A673 (cell line): ENCODE data around the gene C2CD2L. TPM values are rescaled to one million over a fixed set of nuclear protein-coding genes. Genes with fewer than 3 reads are reported as not detected.
A peak's percentile ranks its signal among the peaks of the same experiment; 100 is the strongest.

Source experiments
- BruUV-seq: library from RNA; stranded (reverse); fragments of 400-500 nt; replicated peaks from 2 replicates; lab custom pipeline; 2021; lab: Mats Ljungman, UMichigan
- CTCF ChIA-PET: fragments of 300-600 bp; sonication (Branson Sonifier 250); formaldehyde crosslinking; loops from one replicate; lab custom pipeline; 2022; ENCODE audit warnings: antibody characterized with exemption; lab: Charles Lee
- POLR2A ChIA-PET: fragments of 300-600 bp; sonication (Branson Sonifier 250); formaldehyde crosslinking; loops from one replicate; lab custom pipeline; 2022; ENCODE audit warnings: antibody characterized with exemption; ENCODE audit not compliant: low non-redundant PET; lab: Charles Lee
- DNase-seq: peaks from one replicate; pipeline ENCODE4 v3.0.0-alpha.2; 2015; ENCODE audit warnings: low spot score
- H3K27ac ChIP-seq: fragments of 200-600 bp; sonication (generic); 2 replicates; pipeline ENCODE4 v1.5.1; 2016; ENCODE audit warnings: mixed run types, low read depth, mild to moderate bottlenecking, mixed read lengths, antibody characterized with exemption, low read length; ENCODE audit not compliant: poor library complexity, severe bottlenecking
- H3K27me3 ChIP-seq: fragments of 200-600 bp; sonication (generic); replicated peaks from 2 replicates; pipeline ENCODE4 v1.6.1; 2017; ENCODE audit warnings: mixed run types, low read depth, mild to moderate bottlenecking, mixed read lengths, antibody characterized with exemption, low read length; ENCODE audit not compliant: insufficient read depth, poor library complexity
- H3K36me3 ChIP-seq: fragments of 200-600 bp; sonication (generic); 2 replicates; pipeline ENCODE4 v1.6.1; 2016; ENCODE audit warnings: mixed run types, mild to moderate bottlenecking, mixed read lengths, antibody characterized with exemption, low read length; ENCODE audit not compliant: insufficient read depth, poor library complexity, severe bottlenecking
- H3K4me1 ChIP-seq: fragments of 200-600 bp; sonication (generic); 2 replicates; pipeline ENCODE4 v1.6.1; 2017; ENCODE audit warnings: mixed run types, mild to moderate bottlenecking, mixed read lengths, antibody characterized with exemption, low read length; ENCODE audit not compliant: insufficient read depth, poor library complexity, severe bottlenecking
- H3K4me3 ChIP-seq: fragments of 200-600 bp; sonication (generic); 2 replicates; pipeline ENCODE4 v1.5.1; 2016; ENCODE audit warnings: low read depth, mixed run types, mild to moderate bottlenecking, mixed read lengths, low read length; ENCODE audit not compliant: poor library complexity, severe bottlenecking
- H3K9me3 ChIP-seq: fragments of 200-600 bp; sonication (generic); 2 replicates; pipeline ENCODE4 v1.6.1; 2016; ENCODE audit warnings: mixed run types, low read depth, mild to moderate bottlenecking, mixed read lengths, antibody characterized with exemption, low read length; ENCODE audit not compliant: poor library complexity, severe bottlenecking
- CTCF ChIP-seq: fragments of 300-800, 200-600 bp; sonication (generic); conservative IDR thresholded peaks from 2 replicates; pipeline ENCODE4 v1.5.1; 2017; ENCODE audit warnings: low read depth, mild to moderate bottlenecking, antibody characterized with exemption, low read length, moderate library complexity, mixed read lengths
- EZH2 ChIP-seq: fragments of 200-600 bp; sonication (generic); IDR thresholded peaks from 2 replicates; pipeline ENCODE4 v1.6.1; 2017; ENCODE audit warnings: borderline replicate concordance, low read depth, mild to moderate bottlenecking, mixed read lengths, antibody characterized with exemption, low read length; ENCODE audit not compliant: poor library complexity, severe bottlenecking
- intact Hi-C: fragments of 100-400 bp; cut with micrococcal nuclease; formaldehyde crosslinking; loops from one replicate; pipeline ENCODE4 v1.10.0; 2022; ENCODE audit not compliant: unreplicated experiment
- total RNA-seq: library from RNA; stranded (reverse); gene quantifications from 2 replicates; pipeline ENCODE4 v1.2.3, GENCODE V29; 2021

C2CD2L gene
- total RNA-seq, 1 experiment from 2014 or later, result 17.8 TPM

DNA sequence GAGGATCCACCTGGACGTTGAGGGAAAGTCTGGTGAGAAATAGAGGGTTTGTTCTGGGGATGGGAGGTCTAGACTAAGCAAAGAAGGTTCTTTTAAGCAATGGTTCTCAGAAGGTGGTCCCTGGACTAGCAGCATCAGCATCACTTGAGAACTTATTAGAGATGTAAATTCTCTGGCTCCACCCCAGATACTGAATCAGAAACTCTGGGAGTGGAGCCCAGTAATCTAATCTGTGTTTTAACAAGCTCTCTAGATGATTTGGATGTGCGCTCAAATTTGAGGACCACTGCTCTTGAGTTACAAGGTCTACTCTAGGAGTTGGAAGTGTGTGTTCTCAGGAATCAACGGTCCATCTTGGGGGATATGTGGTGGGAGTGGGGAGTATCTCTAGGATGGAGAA is 38.4 kb downstream of the C2CD2L start:
- Histone ChIP-seq H3K4me3 (no peak overlapping the region), H3K27ac (no peak overlapping the region), H3K4me1 (peaks cover 10% of the 10 kb centered on the region), H3K36me3 (no peaks in the 10 kb centered on the region), H3K27me3 (peaks cover 5% of the 10 kb centered on the region), H3K9me3 (no peaks in the 10 kb centered on the region)
- TF ChIP-seq CTCF (no peak), EZH2 (no peak)
- peak; percentile 36 for DNase-seq
- BruUV-seq, result no TSS peak
- intact Hi-C loops, result loop anchor here (2.0 kb wide), 1 partner anchor 51 kb away; no protein-coding TSS in a partner anchor
- POLR2A ChIA-PET, result no interaction called here
- CTCF ChIA-PET, result no interaction called here

- POLR2A ChIA-PET, result interaction anchor here (0.5 to 0.6 kb wide), 3 partner anchors 8 to 155 kb away, joined by 3 read pairs; no protein-coding TSS in a partner anchor
Observed at GRCh38 chr11:119147604-119148333, 40.6 kb downstream of the C2CD2L start.

GRCh38 chr11:119148720-119149017 is 41.5 kb downstream of the C2CD2L start:
- Histone ChIP-seq H3K4me3 (peak overlapping the region; percentile 58), H3K36me3 (no peaks in the 10 kb centered on the region), H3K27ac (no peak overlapping the region), H3K27me3 (peaks cover 5% of the 10 kb centered on the region), H3K9me3 (no peaks in the 10 kb centered on the region), H3K4me1 (peaks cover 10% of the 10 kb centered on the region)
- CTCF ChIA-PET, result interaction anchor here (0.6 kb wide), 1 partner anchor 216 kb away, joined by 3 read pairs; no protein-coding TSS in a partner anchor
- no peak for DNase-seq
- no TSS peak for BruUV-seq
- TF ChIP-seq CTCF, result no peak
- intact Hi-C loops, result no loop called here
- POLR2A ChIA-PET, result interaction anchor here (0.5 to 1.0 kb wide), 2 partner anchors 27 to 55 kb away, joined by 3 to 5 read pairs; partner anchors contain the start of gene HINFP

More at GRCh38 chr11:119147604-119148333, 40.6 kb downstream of the C2CD2L start:
- TF ChIP-seq EZH2 (no peak), CTCF (no peak)
- peaks cover 10% of the 10 kb centered on the region for H3K4me1 ChIP-seq
- DNase-seq, result peak; percentile 33
- H3K27me3 ChIP-seq, result peaks cover 5% of the 10 kb centered on the region
- H3K36me3 ChIP-seq, result no peaks in the 10 kb centered on the region
- H3K27ac ChIP-seq, result no peak overlapping the region
- CTCF ChIA-PET, result interaction anchor here (0.8 kb wide), 1 partner anchor 53 kb away, joined by 3 read pairs; a partner anchor contains a TSS
- BruUV-seq, result no TSS peak
- intact Hi-C loops, result no loop called here
- no peaks in the 10 kb centered on the region for H3K9me3 ChIP-seq
- no peak overlapping the region for H3K4me3 ChIP-seq
